ENCODE data around the gene ABCA3. TPM values are rescaled to one million over a fixed set of nuclear protein-coding genes. Genes with fewer than 3 reads are reported as not detected.
A peak's percentile ranks its signal among the peaks of the same experiment; 100 is the strongest.

ABCA3 gene
- total RNA-seq, 4 donors from 2014 or later = 2.7 to 15.0 (median 10.9) TPM

DNA sequence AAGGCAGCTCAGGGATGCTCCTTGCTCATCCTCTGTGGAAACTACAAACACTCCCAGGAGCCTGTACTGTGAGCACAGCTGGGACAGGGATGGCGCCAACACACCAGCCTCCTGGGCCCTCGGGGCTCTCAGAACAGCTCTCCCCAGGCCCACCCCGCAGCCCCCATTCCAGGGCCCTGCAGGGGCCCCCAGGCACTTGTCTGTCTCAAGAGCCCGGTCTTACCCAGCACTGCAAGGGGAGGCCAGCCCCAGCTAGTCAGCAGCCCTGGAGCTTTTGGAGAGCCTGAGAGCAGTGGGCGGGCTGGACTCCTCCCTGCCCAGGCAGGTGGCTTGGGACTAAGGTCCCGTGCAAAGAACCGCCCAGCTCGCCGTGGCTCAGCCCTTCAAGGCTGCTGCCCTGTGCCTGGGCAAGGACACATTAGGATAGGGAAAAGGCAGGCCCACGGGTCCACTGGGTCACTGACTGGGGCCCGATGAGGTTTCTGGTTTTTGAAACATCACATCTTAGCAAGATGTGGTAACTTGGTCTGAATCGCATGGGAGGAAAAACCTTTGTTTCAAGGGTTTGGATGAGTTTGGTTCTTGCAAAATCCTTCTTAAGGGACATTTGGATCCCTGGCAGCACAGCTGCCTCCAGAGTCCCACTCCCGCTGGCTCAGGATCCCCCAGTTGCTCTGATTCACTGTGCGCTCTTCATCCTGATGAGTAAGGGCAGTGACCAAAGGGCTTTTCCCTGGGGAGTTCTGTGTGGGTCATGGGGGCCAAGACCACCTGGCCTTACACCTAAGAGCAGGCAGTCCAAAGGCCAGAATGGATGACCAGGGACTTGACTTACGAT, 101.5 kb downstream of the ABCA3 start:
- Histone ChIP-seq H3K4me1 (peaks cover 13% of the 10 kb centered on the region in 2 donors), H3K36me3 (peaks cover 0 to 54% of the 10 kb centered on the region in 2 donors), H3K27ac (no peak overlapping the region), H3K9me3 (no peaks in the 10 kb centered on the region), H3K27me3 (peaks cover 10 to 18% (median 17%) of the 10 kb centered on the region in 3 donors), H3K4me3 (no peak overlapping the region)
- in situ Hi-C loops (cut with MboI; ENCODE audit: low sequenced_read_pairs in 4 of 4) = no loop called here
- ATAC-seq (peak in 1 of 2 donors; percentile 11), DNase-seq (no peak)
- intact Hi-C loops (cut with DNase I; ENCODE audit: low total_unique reads) = no loop called here
- no peak for TF ChIP-seq POLR2A (IDR thresholded peaks at IDR 0.05)
- TF ChIP-seq, protein P1, sequence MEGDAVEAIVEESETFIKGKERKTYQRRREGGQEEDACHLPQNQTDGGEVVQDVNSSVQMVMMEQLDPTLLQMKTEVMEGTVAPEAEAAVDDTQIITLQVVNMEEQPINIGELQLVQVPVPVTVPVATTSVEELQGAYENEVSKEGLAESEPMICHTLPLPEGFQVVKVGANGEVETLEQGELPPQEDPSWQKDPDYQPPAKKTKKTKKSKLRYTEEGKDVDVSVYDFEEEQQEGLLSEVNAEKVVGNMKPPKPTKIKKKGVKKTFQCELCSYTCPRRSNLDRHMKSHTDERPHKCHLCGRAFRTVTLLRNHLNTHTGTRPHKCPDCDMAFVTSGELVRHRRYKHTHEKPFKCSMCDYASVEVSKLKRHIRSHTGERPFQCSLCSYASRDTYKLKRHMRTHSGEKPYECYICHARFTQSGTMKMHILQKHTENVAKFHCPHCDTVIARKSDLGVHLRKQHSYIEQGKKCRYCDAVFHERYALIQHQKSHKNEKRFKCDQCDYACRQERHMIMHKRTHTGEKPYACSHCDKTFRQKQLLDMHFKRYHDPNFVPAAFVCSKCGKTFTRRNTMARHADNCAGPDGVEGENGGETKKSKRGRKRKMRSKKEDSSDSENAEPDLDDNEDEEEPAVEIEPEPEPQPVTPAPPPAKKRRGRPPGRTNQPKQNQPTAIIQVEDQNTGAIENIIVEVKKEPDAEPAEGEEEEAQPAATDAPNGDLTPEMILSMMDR (IDR thresholded peaks at IDR 0.05 in 4 of 5, conservative IDR thresholded peaks at IDR 0.05 in 1 of 5) = no peak

DNA sequence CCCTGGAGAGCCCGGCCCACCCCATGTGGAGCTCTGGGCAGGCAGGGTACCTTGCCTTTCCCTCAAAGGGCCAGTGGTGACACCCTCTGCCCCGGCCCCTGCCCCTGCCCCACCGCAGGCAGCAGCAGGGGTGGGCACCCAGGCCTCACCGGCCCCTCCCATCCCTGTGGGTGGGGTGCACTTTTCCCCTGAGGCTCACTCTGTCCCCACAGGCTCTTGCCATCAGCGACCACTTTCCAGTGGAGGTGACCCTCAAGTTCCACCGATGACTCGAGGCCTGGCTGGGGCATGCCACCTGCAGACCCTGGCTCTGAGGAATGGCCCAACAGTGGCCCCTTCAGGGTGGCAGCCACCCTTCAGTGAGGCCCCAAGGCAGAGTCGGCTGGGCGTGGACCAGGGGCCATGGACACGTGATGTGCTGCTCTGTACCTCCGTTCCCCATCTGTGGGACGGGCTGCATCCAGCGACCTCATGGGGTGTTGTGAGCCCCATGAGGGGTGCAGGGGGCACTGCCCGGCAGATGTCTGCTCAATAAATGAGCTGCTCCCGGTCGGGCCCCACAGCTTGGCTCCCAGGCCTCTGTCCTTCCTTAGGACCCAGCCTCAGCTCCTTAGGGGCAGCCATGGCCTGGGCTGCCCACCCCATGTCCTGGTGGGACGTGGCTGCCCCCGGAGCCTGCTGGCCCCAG, 102.2 kb downstream of the ABCA3 start:
- Histone ChIP-seq H3K27me3 (peaks cover 10 to 18% (median 17%) of the 10 kb centered on the region in 3 donors), H3K9me3 (no peaks in the 10 kb centered on the region), H3K4me1 (peaks cover 13% of the 10 kb centered on the region in 2 donors), H3K4me3 (no peak overlapping the region), H3K36me3 (peaks cover 0 to 54% of the 10 kb centered on the region in 2 donors), H3K27ac (no peak overlapping the region)
- DNase-seq (no peak), ATAC-seq (no peak)
- no peak for TF ChIP-seq POLR2A (IDR thresholded peaks at IDR 0.05)
- TF ChIP-seq, protein P1 (IDR thresholded peaks at IDR 0.05 in 4 of 5, conservative IDR thresholded peaks at IDR 0.05 in 1 of 5) = no peak
- intact Hi-C loops (cut with DNase I; ENCODE audit: low total_unique reads) (no loop called here), in situ Hi-C loops (cut with MboI; ENCODE audit: low sequenced_read_pairs in 4 of 4) (no loop called here)

DNA sequence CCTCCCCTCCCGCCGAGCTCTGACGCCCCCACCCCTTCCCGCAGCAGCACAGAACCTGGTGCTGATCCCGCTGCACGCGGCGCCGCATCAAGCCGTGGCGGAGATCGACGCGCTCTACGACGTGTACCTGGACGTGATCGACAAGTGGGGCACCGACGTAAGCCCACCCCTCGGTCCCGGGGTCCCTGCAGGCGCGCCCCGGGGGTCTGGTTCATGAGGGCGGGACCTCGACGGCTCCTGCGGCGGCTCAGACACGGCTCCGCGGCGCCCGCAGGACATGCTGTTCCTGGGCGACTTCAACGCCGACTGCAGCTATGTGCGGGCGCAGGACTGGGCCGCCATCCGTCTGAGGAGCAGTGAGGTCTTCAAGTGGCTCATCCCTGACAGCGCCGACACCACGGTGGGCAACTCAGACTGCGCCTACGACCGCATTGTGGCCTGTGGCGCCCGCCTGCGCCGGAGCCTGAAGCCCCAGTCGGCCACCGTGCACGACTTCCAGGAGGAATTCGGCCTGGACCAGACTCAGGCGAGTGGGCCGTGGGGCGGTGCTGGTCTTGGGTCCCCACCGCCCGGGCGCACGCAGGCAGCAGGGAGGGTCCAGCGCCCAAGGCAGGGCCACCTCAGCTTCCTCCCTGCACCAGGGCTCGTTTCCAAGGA, 102.9 kb downstream of the ABCA3 start:
- ATAC-seq = peak in 1 of 2 donors; percentile 14
- H3K36me3 ChIP-seq = peaks cover 0 to 54% of the 10 kb centered on the region in 2 donors
- intact Hi-C loops (cut with DNase I; ENCODE audit: low total_unique reads) = no loop called here
- DNase-seq = no peak
- no peak overlapping the region for H3K27ac ChIP-seq
- H3K4me1 ChIP-seq = peaks cover 13% of the 10 kb centered on the region in 2 donors
- in situ Hi-C loops (cut with MboI; ENCODE audit: low sequenced_read_pairs in 4 of 4) = no loop called here
- no peaks in the 10 kb centered on the region for H3K9me3 ChIP-seq
- TF ChIP-seq, protein P1 (IDR thresholded peaks at IDR 0.05 in 4 of 5, conservative IDR thresholded peaks at IDR 0.05 in 1 of 5) = no peak
- no peak for TF ChIP-seq POLR2A (IDR thresholded peaks at IDR 0.05)
- H3K27me3 ChIP-seq = peaks cover 10 to 18% (median 17%) of the 10 kb centered on the region in 3 donors
- no peak overlapping the region for H3K4me3 ChIP-seq

DNA sequence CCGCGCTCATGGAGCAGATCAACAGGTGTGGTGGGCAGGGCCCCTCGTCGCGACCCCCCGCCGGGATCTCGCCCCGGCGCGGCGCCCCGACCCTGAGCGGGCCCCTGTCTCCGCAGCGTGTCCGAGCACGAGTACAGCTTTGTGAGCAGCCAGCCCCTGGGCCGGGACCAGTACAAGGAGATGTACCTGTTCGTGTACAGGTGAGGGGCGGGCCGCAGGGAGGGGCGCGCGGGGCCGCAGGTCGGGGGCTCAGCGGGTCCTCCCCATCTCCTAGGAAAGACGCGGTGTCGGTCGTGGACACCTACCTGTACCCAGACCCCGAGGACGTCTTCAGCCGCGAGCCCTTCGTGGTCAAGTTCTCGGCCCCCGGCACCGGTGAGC, 103.4 kb downstream of the ABCA3 start:
- Histone ChIP-seq H3K4me3 (no peak overlapping the region), H3K9me3 (no peaks in the 10 kb centered on the region), H3K4me1 (peaks cover 13% of the 10 kb centered on the region in 2 donors), H3K36me3 (peaks cover 0 to 54% of the 10 kb centered on the region in 2 donors), H3K27me3 (peaks cover 10 to 18% (median 17%) of the 10 kb centered on the region in 3 donors), H3K27ac (no peak overlapping the region)
- ATAC-seq = no peak
- in situ Hi-C loops (cut with MboI; ENCODE audit: low sequenced_read_pairs in 4 of 4) (no loop called here), intact Hi-C loops (cut with DNase I; ENCODE audit: low total_unique reads) (no loop called here)
- no peak for TF ChIP-seq POLR2A (IDR thresholded peaks at IDR 0.05)
- TF ChIP-seq, protein P1 (IDR thresholded peaks at IDR 0.05 in 4 of 5, conservative IDR thresholded peaks at IDR 0.05 in 1 of 5) = no peak
- DNase-seq = no peak

Data from gastrocnemius medialis (tissue), 4 donors.